DOHH2 (cell line): ENCODE results near the gene FMO1.

Experiments used
- H3F3A ChIP-seq: fragments of 200-600 bp; sonication (generic), shearing (Covaris generic); 2 replicates; pipeline ENCODE4 v1.6.0; 2016; ENCODE audit warnings: antibody characterized with exemption, mild to moderate bottlenecking; ENCODE audit not compliant: control insufficient read depth, insufficient read depth
- H3K27ac ChIP-seq: fragments of 200-600 bp; sonication (generic); 2 replicates; pipeline ENCODE4 v1.5.1; 2014; ENCODE audit warnings: low read depth, mild to moderate bottlenecking, low read length, moderate library complexity
- H3K27me3 ChIP-seq: fragments of 200-600 bp; sonication (generic); 2 replicates; pipeline ENCODE4 v1.6.1; 2014; ENCODE audit warnings: mild to moderate bottlenecking, low read length, mixed read lengths; ENCODE audit not compliant: control insufficient read depth
- H3K36me3 ChIP-seq: fragments of 200-600 bp; sonication (generic); 2 replicates; pipeline ENCODE4 v1.6.1; 2014; ENCODE audit warnings: mild to moderate bottlenecking, low read length, moderate library complexity, mixed read lengths; ENCODE audit not compliant: control insufficient read depth
- H3K4me1 ChIP-seq: fragments of 200-600 bp; sonication (generic); 2 replicates; pipeline ENCODE4 v1.6.1; 2014; ENCODE audit warnings: mild to moderate bottlenecking, low read length, mixed read lengths; ENCODE audit not compliant: control insufficient read depth
- H3K4me2 ChIP-seq: fragments of 200-600 bp; sonication (generic); 2 replicates; pipeline ENCODE4 v1.6.0; 2014; ENCODE audit warnings: mild to moderate bottlenecking, low read length, moderate library complexity
- H3K4me3 ChIP-seq: fragments of 200-600 bp; sonication (generic); 2 replicates; pipeline ENCODE4 v1.5.1; 2014; ENCODE audit warnings: mild to moderate bottlenecking, low read length, mixed read lengths
- H3K79me2 ChIP-seq: fragments of 200-600 bp; sonication (generic); 2 replicates; pipeline ENCODE4 v1.6.1; 2014; ENCODE audit warnings: mild to moderate bottlenecking, low read length, mixed read lengths; ENCODE audit not compliant: control insufficient read depth
- H3K9me2 ChIP-seq: fragments of 200-600 bp; sonication (generic); replicated peaks from 2 replicates; pipeline ENCODE4 v1.6.1; 2014; ENCODE audit warnings: mild to moderate bottlenecking, low read length, mixed read lengths; ENCODE audit not compliant: control insufficient read depth
- H3K9me3 ChIP-seq: fragments of 200-600 bp; sonication (generic); 2 replicates; pipeline ENCODE4 v1.6.1; 2014; ENCODE audit warnings: antibody characterized with exemption, low read length, mixed read lengths; ENCODE audit not compliant: control insufficient read depth, insufficient read depth
- H4K20me1 ChIP-seq: fragments of 200-600 bp; sonication (generic); 2 replicates; pipeline ENCODE4 v1.6.0; 2014; ENCODE audit warnings: low read depth, mild to moderate bottlenecking, antibody characterized with exemption, low read length, moderate library complexity; ENCODE audit not compliant: control insufficient read depth, insufficient read depth
- EZH2phosphoT487 ChIP-seq: fragments of 200-600 bp; sonication (generic); IDR thresholded peaks from 2 replicates; pipeline ENCODE4 v1.6.1; 2017; ENCODE audit warnings: borderline replicate concordance, mild to moderate bottlenecking, antibody characterized with exemption, low read length, moderate library complexity, mixed read lengths
- TF ChIP-seq, protein P1 (sequence below): fragments of 200-600 bp; sonication (generic); IDR thresholded peaks from one replicate; pipeline ENCODE4 v1.5.1; 2014; ENCODE audit warnings: antibody characterized with exemption, mild to moderate bottlenecking, low read depth, low read length; ENCODE audit not compliant: poor library complexity, severe bottlenecking

FMO1 gene

DNA sequence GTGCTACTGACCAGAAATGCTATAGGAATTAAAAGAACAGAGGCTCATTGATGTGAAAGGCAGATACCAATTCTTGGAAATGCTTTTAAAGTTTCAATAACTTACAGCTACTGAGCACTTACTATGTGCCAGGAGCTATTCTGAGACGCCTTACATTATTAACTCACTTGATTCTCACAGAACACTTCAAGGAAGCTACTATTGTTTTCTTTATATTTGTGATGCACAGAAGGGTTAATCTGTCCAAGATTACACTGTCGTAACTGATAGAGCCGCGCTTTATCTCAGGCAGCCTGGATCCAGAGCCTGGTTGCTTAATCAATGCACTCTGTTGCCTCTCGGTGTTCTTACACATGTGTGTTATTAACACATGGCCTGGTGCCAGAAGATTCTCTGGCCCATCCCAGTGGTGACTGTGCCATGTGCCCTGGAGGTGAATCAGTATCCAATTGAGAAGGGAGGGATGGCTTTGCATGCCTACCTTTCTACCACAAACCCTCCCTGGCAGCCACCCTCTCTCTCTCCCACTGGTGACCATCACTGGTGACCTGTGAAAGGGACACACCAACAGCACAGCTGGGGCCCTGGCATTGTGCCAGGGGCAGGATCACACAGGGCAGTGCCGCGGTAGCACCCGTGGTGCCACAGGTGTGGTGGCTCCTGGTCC, 8.8 kb downstream of the FMO1 start:
- H3K27ac ChIP-seq, result no peak overlapping the region
- H3K27me3 ChIP-seq, result no peaks in the 10 kb centered on the region
- no peaks in the 10 kb centered on the region for H3K79me2 ChIP-seq
- peaks cover 11% of the 10 kb centered on the region for H3K4me1 ChIP-seq
- H4K20me1 ChIP-seq, result no peaks in the 10 kb centered on the region
- no peak overlapping the region for H3K4me2 ChIP-seq
- H3K4me3 ChIP-seq, result no peak overlapping the region
- H3K9me2 ChIP-seq, result no peaks in the 10 kb centered on the region
- H3K9me3 ChIP-seq, result no peaks in the 10 kb centered on the region
- H3K36me3 ChIP-seq, result no peaks in the 10 kb centered on the region
- TF ChIP-seq, protein P1, sequence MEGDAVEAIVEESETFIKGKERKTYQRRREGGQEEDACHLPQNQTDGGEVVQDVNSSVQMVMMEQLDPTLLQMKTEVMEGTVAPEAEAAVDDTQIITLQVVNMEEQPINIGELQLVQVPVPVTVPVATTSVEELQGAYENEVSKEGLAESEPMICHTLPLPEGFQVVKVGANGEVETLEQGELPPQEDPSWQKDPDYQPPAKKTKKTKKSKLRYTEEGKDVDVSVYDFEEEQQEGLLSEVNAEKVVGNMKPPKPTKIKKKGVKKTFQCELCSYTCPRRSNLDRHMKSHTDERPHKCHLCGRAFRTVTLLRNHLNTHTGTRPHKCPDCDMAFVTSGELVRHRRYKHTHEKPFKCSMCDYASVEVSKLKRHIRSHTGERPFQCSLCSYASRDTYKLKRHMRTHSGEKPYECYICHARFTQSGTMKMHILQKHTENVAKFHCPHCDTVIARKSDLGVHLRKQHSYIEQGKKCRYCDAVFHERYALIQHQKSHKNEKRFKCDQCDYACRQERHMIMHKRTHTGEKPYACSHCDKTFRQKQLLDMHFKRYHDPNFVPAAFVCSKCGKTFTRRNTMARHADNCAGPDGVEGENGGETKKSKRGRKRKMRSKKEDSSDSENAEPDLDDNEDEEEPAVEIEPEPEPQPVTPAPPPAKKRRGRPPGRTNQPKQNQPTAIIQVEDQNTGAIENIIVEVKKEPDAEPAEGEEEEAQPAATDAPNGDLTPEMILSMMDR, result no peak
- no peak for TF ChIP-seq EZH2phosphoT487
- H3F3A ChIP-seq, result no peaks in the 10 kb centered on the region

DNA sequence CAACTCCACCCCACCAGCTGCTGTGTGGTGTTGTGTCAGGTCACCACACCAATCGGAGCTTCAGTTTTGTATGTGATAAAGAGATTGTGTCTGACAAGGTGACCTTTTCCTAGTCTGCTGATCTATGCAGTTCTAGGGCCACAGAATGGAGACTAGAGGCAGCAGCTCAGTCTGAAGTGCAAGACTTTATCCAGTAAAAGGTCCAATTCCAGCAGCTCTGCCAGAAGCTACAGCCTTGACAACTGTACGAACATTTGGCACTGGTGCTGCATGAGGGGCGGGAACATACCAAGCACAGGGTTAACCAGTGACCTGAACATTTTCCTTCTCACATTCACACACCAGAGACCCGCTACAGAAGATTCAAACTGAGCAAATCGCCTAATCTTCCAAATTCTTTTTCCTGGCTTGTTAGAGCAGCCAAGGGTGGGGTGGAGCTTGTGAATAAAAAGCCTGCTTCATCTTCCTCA, 9.3 kb downstream of the FMO1 start:
- TF ChIP-seq, protein P1, result no peak
- no peak for TF ChIP-seq EZH2phosphoT487
- H3K9me3 ChIP-seq, result no peaks in the 10 kb centered on the region
- no peaks in the 10 kb centered on the region for H3K27me3 ChIP-seq
- no peaks in the 10 kb centered on the region for H3K79me2 ChIP-seq
- peaks cover 5% of the 10 kb centered on the region for H3K4me1 ChIP-seq
- H3K4me3 ChIP-seq, result no peak overlapping the region
- H3K4me2 ChIP-seq, result no peak overlapping the region
- H3K36me3 ChIP-seq, result no peaks in the 10 kb centered on the region
- H4K20me1 ChIP-seq, result no peaks in the 10 kb centered on the region
- H3K9me2 ChIP-seq, result no peaks in the 10 kb centered on the region
- H3K27ac ChIP-seq, result no peak overlapping the region
- no peaks in the 10 kb centered on the region for H3F3A ChIP-seq

DNA sequence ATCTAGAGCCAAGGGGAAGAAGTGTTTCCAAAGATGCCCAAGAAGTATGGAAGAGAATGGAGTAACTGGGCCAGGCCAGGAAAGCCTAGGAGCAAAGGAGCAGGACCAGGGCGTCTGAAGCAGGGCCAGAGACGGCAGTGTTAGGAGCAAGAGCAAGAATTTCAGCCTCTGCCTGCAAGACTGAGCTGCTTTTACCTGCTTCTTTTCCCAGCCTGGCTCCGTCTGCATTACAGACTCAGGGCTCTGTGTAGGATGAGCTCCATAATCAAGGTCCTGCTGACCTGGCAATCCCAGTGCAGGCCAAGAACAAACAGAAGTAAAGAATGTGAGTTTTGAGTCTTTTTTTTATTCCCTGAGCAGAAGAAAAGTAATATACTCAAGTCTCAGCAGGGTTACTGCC, 10.1 kb downstream of the FMO1 start:
- Histone ChIP-seq H3K4me3 (no peak overlapping the region), H3K27me3 (no peaks in the 10 kb centered on the region), H3K36me3 (no peaks in the 10 kb centered on the region), H4K20me1 (no peaks in the 10 kb centered on the region), H3F3A (no peaks in the 10 kb centered on the region), H3K27ac (no peak overlapping the region), H3K4me2 (no peak overlapping the region), H3K4me1 (no peaks in the 10 kb centered on the region), H3K79me2 (no peaks in the 10 kb centered on the region), H3K9me3 (no peaks in the 10 kb centered on the region), H3K9me2 (no peaks in the 10 kb centered on the region)
- no peak for TF ChIP-seq EZH2phosphoT487
- TF ChIP-seq, protein P1, result no peak
